Right renal pelvis (tissue), 4 donors: ENCODE measurements around the gene ARFRP1. TPM values are rescaled to one million over a fixed set of nuclear protein-coding genes. Genes with fewer than 3 reads are reported as not detected.

ENCODE experiments used
- DNase-seq, 4 donors: peaks; one replicate each; pipeline ENCODE4 v3.0.0-alpha.2; 2013; ENCODE audit warnings: low read depth in 4 of 4, low spot score in 3 of 4, missing footprints in 1 of 4
- polyA plus RNA-seq, 4 donors: library from polyadenylated mRNA; unstranded; fragments of 120-200 nt; gene quantifications; one replicate each; pipeline ENCODE4 v1.2.1, GENCODE V29; 2013; ENCODE audit not compliant: insufficient read length in 4 of 4

Gene ARFRP1
- polyA plus RNA-seq, 4 donors, result 29.9 to 41.3 (median 34.4) TPM

- no peak for DNase-seq
These were observed 14.6 kb downstream of the ARFRP1 start for GRCh38 chr20:63693083-63693732.

DNA sequence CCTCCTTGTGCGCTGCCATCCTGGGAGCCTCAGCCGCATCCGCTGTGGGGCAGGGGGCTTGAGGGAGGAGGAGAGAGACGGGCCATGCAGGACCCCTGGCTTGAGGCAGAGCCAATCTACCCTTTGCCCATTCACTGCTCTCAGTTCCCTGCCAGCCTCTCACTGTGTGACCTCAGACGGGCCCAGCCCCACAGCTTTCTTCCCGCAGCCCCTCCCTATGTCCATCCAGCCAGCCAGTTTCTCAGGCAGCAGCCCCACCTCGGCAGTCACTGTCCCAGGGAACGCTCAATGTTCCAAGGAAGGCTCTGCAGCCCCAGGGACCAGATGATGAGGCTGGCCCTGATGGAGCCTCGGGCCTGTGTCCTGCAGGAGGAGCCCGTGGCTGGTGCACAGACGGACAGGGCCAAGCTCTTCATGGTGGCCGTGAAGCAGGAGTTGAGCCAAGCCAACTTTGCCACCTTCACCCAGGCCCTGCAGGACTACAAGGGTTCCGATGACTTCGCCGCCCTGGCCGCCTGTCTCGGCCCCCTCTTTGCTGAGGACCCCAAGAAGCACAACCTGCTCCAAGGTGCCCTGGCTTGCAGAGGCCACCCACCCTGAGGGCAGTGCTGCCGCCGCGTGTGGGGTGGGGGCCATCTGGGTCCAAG lies 15.2 kb downstream of the ARFRP1 start:
- no peak for DNase-seq

- DNase-seq, result no peak
These were observed 15.9 kb downstream of the ARFRP1 start for GRCh38 chr20:63691711-63692435.

DNA sequence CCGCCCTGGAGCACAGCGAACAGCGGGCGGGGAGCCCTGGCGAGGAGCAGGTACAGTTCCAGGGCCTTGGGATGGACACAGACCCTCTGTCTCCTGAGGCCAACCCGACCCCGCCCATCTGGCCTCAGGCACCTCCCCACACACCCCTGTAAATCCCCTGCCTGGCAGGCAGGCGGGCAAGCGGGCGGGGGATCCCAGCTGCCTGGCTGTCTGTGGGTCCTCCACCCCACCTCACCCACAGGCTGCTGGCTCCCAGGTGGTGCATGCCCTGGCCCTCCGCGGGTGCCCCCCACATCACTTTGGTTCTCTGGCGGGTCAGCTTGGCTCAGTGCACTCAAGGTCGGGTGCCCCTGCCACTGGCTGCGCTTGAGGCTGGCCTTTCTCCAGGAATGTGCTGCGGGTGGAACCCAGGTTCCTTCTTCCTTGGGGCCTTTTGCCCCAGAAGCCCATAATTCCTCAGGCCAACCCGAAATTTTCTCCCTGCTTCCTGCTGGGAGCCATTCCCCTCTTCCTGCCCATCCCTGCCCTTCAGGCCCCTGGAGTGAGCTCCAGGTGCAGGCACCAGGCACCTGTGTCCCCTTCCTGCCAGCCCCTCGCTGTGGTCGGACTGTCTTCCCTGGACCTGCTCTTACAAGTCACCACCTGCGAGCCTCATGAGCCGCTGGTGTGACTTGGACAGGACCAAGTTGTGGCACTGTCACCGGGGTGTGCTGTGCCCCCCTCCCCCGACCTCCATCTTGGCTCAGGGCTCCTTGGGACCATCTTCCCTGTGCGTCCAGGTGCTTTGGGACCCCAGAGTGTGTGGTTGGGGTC lies 16.7 kb downstream of the ARFRP1 start:
- no peak for DNase-seq

DNA sequence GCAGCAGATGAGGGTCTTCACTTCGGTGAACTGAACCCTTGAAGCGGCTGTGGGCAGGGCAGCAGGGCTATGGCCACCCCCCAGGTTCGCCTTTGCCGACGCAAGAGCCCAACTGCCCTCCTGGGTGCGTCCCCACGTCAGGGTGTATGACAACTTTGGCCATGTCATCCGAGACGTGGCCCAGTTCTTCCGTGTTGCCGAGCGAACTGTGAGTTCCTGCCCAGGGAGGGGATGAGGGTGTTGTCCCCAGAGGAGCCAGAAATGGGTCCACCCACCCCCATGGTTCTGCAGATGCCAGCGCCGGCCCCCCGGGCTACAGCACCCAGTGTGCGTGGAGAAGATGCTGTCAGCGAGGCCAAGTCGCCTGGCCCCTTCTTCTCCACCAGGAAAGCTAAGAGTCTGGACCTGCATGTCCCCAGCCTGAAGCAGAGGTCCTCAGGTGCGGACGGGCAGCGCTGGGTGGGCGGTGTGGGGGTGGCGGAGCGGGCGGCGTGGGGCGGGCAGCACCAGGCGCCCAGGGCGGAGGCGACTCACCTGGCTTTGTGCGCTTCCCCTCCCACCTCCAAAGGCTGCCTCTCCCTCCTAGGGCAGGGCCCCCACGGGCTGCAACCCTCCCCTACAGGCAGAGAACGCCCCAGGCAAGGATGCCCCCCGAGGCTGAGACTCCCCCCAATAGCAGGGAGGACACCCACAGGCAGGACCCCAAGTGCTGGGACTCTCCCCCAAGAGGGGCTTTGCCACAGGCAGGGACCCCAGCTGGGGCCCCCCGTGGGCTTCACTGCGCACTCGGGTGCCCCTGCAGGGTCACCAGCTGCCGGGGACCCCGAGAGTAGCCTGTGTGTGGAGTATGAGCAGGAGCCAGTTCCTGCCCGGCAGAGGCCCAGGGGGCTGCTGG lies 17.5 kb downstream of the ARFRP1 start:
- no peak for DNase-seq

- no peak for DNase-seq
These were observed 18.5 kb downstream of the ARFRP1 start for GRCh38 chr20:63689046-63690002.

DNA sequence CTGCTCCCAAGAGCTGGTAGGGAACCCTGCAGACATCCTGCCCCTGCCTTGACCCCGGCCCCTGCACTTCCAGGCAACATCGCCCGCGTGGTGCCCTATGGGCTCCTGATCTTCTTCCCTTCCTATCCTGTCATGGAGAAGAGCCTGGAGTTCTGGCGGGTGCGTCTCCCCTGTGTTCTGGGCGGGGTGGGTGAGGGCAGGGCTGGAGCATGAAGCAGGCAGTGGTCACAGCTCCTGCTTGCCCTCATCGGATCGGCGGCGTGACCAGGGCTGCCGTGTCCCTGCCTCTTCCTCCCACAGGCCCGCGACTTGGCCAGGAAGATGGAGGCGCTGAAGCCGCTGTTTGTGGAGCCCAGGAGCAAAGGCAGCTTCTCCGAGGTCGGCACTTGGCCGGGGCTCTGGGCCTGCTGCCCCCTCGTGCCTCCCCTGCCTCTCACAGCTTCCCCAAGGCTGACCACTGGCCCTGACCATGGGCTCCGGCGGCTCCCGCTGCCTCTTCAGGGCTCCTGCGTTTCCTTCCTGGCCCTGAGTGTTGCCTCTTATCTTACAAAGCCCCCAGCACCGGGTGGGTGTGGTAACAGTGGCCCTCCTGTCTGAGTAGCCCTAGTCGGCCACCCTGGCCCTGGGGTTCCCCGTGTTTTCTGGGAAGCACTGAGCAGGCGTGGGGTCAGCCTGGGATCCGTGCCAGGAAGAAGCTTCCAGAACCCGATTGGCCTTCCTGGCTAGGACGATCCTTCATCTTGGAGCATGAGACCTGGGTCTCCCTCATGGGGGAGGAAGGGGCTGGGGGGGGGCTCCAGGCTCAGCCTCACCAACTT lies 19.3 kb downstream of the ARFRP1 start:
- DNase-seq, result no peak

GRCh38 chr20:63687419-63688178 lies 20.2 kb downstream of the ARFRP1 start:
- DNase-seq, result no peak

DNA sequence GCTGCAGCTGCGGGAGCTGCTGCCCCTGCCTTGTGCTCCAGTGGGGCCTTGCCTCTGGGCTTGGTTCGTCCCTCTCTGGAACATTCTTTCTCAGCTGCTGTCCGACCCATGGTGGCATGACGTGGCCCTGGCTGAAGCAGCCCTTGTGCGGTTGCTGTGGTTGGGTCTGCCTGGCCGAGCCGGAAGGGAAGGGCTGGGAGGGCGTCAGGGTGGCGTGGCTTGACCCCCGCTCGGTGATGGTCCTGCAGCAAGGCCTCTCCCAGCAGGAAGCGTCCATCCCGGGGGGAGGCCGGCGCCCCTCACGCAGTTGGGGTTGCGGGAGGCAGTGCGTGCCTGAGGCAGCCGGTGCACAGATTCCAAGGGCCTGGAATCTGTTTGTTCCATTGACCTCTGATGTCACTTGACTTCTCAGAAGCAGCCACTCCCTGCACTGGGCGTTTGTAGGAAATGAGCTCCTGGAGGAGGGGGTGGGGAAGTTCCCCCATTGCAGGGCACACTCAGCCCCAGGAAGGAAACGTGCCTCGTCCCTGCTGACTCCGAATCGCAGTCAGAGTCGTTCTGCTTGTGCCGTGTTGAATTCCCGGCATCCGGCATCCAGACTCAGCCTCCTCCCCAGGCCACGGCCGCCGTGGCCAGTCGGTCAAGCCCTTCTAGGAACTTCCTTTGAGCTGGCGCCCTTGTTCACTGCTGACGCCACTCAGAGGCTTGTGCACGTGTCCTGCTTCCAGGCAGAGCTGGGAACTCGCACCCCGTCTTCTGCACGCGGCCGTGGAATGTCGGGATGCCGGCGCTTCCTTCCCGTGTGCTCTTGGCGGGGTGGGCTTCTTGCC lies 21.1 kb downstream of the ARFRP1 start:
- DNase-seq, result no peak

GRCh38 chr20:63686094-63686491 lies 21.7 kb downstream of the ARFRP1 start:
- no peak for DNase-seq

GRCh38 chr20:63685269-63686026 lies 22.3 kb downstream of the ARFRP1 start:
- DNase-seq, result no peak

- DNase-seq, result no peak
These were observed 25.2 kb downstream of the ARFRP1 start for GRCh38 chr20:63682384-63683139.

DNA sequence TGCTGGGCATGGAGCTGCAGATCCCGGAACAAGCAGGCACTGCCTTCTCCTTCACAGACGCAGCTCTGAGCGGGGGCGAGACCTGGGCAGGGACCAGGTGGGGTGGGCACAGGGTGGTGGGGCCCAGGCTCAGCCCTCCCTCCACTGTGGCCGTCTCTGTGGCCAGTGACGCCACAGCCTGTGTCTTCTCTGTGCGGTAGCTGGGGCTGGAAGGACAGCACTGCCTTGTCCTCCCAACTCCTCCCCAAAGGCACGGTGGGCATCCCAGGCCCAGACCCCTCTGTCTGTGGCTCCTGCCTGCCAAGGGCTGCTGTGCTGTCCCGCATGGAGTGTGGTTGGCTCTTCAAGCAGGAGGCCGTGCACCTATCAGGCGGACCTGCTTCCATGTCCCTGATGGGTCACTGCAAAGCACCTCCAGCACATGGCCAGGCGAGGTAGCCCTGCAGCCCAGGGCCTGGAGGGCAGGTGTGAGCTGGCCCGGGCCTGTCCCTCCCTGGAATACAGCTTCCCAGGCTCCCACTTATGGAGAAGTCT lies 26.1 kb downstream of the ARFRP1 start:
- DNase-seq, result no peak

DNA sequence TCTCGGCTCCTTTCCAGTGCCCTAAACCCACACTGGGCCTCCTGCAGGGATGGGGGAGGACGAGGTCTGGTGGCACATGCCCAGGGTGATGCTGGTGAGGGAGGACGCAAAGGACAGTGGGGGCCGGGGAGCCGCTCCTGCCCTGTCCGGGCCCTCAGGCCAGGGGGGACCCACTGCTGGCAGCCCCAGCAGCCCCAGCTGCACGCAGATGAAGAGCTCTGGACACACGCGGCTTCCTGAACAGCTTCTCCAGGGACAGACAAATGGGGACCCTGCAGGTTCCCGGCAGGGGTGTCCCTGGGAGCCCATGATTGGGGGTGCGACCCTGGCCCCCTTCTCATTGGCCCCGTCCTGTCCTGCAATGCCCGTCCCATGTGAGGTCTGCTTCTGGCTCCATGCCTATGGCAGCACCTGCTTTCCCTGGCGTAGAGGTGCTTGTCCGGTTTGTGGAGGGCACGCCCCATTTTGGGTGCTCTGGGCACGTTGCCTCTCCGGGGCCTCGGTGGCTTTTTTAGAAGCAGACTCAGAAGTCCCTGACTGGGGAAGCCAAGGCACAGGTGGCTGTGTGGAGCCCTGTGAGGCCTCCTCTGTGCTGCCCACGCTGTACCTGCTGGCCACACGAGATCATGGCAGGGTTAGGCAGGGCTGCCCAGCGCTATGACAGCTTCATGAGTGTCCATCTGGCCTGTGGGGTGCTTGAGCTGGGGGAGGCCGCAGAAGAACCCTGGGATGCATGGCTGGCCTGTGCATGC lies 26.7 kb downstream of the ARFRP1 start:
- no peak for DNase-seq
